Effector memory CD8-positive, alpha-beta T cell (primary cell): ENCODE results near the gene FAM156B.
"Not testable (repeated sequence)": the region's sequence is repeated elsewhere in the genome, so short reads cannot be mapped to it uniquely, and the experiment has no call there.

Source experiments
- ATAC-seq: fragments of 150-1000 bp; cut with Tn5 transposase; replicated peaks from 2 replicates; pipeline ENCODE4 v1.10.0; 2021; ENCODE audit warnings: mild to moderate bottlenecking, moderate library complexity
- DNase-seq, 3 experiments: peaks; one replicate each; pipeline ENCODE4 v3.0.0; 2021
- H3K27ac Mint-ChIP-seq, 2 donors: one replicate each; pipeline ENCODE4 v1.8.0; 2022; ENCODE audit warnings: mild to moderate bottlenecking in 2 of 2, mixed read lengths in 2 of 2, moderate library complexity in 2 of 2
- H3K27me3 Mint-ChIP-seq, 2 donors: one replicate each; pipeline ENCODE4 v1.8.0; 2022; ENCODE audit warnings: mixed read lengths in 2 of 2
- H3K36me3 Mint-ChIP-seq: one replicate; pipeline ENCODE4 v1.8.0; 2022; ENCODE audit warnings: mild to moderate bottlenecking, moderate library complexity, mixed read lengths; ENCODE audit not compliant: insufficient read depth
- H3K4me1 Mint-ChIP-seq, 2 donors: one replicate each; pipeline ENCODE4 v1.8.0; 2022; ENCODE audit warnings: low read depth in 2 of 2, mixed read lengths in 2 of 2
- H3K4me3 Mint-ChIP-seq, 2 donors: one replicate each; pipeline ENCODE4 v1.8.0; 2022; ENCODE audit warnings: mild to moderate bottlenecking in 2 of 2, mixed read lengths in 2 of 2, moderate library complexity in 2 of 2
- H3K9me3 Mint-ChIP-seq, 2 donors: one replicate each; pipeline ENCODE4 v1.8.0; 2022; ENCODE audit warnings: mixed read lengths in 2 of 2
- total RNA-seq, 9 experiments: gene quantifications; one replicate each; lab custom pipeline; 2026; lab: John Stamatoyannopoulos, UW

FAM156B gene
- 0 to 0.21 (median 0) reads per million in 9 experiments for total RNA-seq

- H3K27ac Mint-ChIP-seq, H3K27me3 Mint-ChIP-seq, DNase-seq: not testable (repeated sequence)
Measured at GRCh38 chrX:52896855-52897709, at the start of gene FAM156B. FAM156B (plus strand) TSS chrX:52897330; CDS start chrX:52907226, 9,896 bp downstream.

GRCh38 chrX:52852110-52852860 is 44.8 kb upstream of the FAM156B start:
- H3K27me3 Mint-ChIP-seq = peaks cover 28 to 37% of the 10 kb centered on the region in 2 donors
- no peak for DNase-seq
- H3K27ac Mint-ChIP-seq = no peak overlapping the region
- H3K4me3 Mint-ChIP-seq = no peak overlapping the region
- no peak for ATAC-seq
- H3K9me3 Mint-ChIP-seq = no peaks in the 10 kb centered on the region
- H3K4me1 Mint-ChIP-seq = no peaks in the 10 kb centered on the region
- H3K36me3 Mint-ChIP-seq = no peaks in the 10 kb centered on the region

More at GRCh38 chrX:52896855-52897709, at the start of gene FAM156B:
- not testable (repeated sequence) for H3K36me3 Mint-ChIP-seq, H3K9me3 Mint-ChIP-seq, H3K4me3 Mint-ChIP-seq, H3K4me1 Mint-ChIP-seq
- peak; percentile 87 for ATAC-seq

- not testable (repeated sequence) for H3K27ac Mint-ChIP-seq, H3K4me3 Mint-ChIP-seq
- H3K27me3 Mint-ChIP-seq = peaks cover 19 to 22% of the 10 kb centered on the region in 2 donors
Measured at GRCh38 chrX:52856991-52857525, 40.1 kb upstream of the FAM156B start.

GRCh38 chrX:52865343-52865998 is 31.7 kb upstream of the FAM156B start:
- H3K27me3 Mint-ChIP-seq = peaks cover 0 to 11% of the 10 kb centered on the region in 2 donors
- no peaks in the 10 kb centered on the region for H3K9me3 Mint-ChIP-seq
- ATAC-seq = no peak
- no peak overlapping the region for H3K27ac Mint-ChIP-seq
- no peak for DNase-seq
- no peak overlapping the region for H3K4me3 Mint-ChIP-seq
- H3K36me3 Mint-ChIP-seq = no peaks in the 10 kb centered on the region
- H3K4me1 Mint-ChIP-seq = peaks cover 0 to 2% of the 10 kb centered on the region in 2 donors

More at GRCh38 chrX:52856991-52857525, 40.1 kb upstream of the FAM156B start:
- not testable (repeated sequence) for DNase-seq, H3K36me3 Mint-ChIP-seq, ATAC-seq, H3K4me1 Mint-ChIP-seq, H3K9me3 Mint-ChIP-seq

GRCh38 chrX:52867610-52868348 is 29.4 kb upstream of the FAM156B start, which contains the start of gene XAGE3:
XAGE3 (minus strand) TSS chrX:52868083; CDS start chrX:52867133, 950 bp downstream.
- Mint-ChIP-seq H3K9me3 (no peaks in the 10 kb centered on the region), H3K36me3 (no peaks in the 10 kb centered on the region), H3K27me3 (peaks cover 3 to 20% of the 10 kb centered on the region in 2 donors), H3K4me1 (peaks cover 0 to 2% of the 10 kb centered on the region in 2 donors), H3K4me3 (no peak within 1 kb of the TSS), H3K27ac (no peak within 1 kb of the TSS)
- ATAC-seq (no peak), DNase-seq (no peak)

- peaks cover 0 to 2% of the 10 kb centered on the region in 2 donors for H3K4me1 Mint-ChIP-seq
- H3K36me3 Mint-ChIP-seq = no peaks in the 10 kb centered on the region
- ATAC-seq = no peak
- no peaks in the 10 kb centered on the region for H3K9me3 Mint-ChIP-seq
- no peak overlapping the region for H3K4me3 Mint-ChIP-seq
- H3K27me3 Mint-ChIP-seq = peaks cover 6 to 33% of the 10 kb centered on the region in 2 donors
- DNase-seq = no peak
- H3K27ac Mint-ChIP-seq = no peak overlapping the region
Measured at GRCh38 chrX:52870046-52870445, 27.1 kb upstream of the FAM156B start.

- H3K4me1 Mint-ChIP-seq, H3K9me3 Mint-ChIP-seq, H3K4me3 Mint-ChIP-seq, ATAC-seq, DNase-seq, H3K36me3 Mint-ChIP-seq, H3K27ac Mint-ChIP-seq: not testable (repeated sequence)
- peaks cover 22 to 57% of the 10 kb centered on the region in 2 donors for H3K27me3 Mint-ChIP-seq
Measured at GRCh38 chrX:52873825-52874224, 23.3 kb upstream of the FAM156B start.

- DNase-seq = no peak
- no peak for ATAC-seq
- Mint-ChIP-seq H3K4me1 (no peaks in the 10 kb centered on the region), H3K4me3 (no peak overlapping the region), H3K27me3 (peaks cover 22 to 58% of the 10 kb centered on the region in 2 donors), H3K27ac (no peak overlapping the region), H3K9me3 (no peaks in the 10 kb centered on the region), H3K36me3 (no peaks in the 10 kb centered on the region)
Measured at GRCh38 chrX:52874661-52875060, 22.5 kb upstream of the FAM156B start.

GRCh38 chrX:52875436-52875835 is 21.7 kb upstream of the FAM156B start:
- not testable (repeated sequence) for ATAC-seq, H3K36me3 Mint-ChIP-seq, DNase-seq, H3K4me1 Mint-ChIP-seq, H3K9me3 Mint-ChIP-seq, H3K4me3 Mint-ChIP-seq, H3K27ac Mint-ChIP-seq
- H3K27me3 Mint-ChIP-seq = peaks cover 22 to 58% of the 10 kb centered on the region in 2 donors

GRCh38 chrX:52876386-52876785 is 20.7 kb upstream of the FAM156B start:
- H3K36me3 Mint-ChIP-seq, ATAC-seq, H3K27ac Mint-ChIP-seq, H3K4me3 Mint-ChIP-seq, H3K9me3 Mint-ChIP-seq, H3K4me1 Mint-ChIP-seq, DNase-seq: not testable (repeated sequence)
- peaks cover 22 to 58% of the 10 kb centered on the region in 2 donors for H3K27me3 Mint-ChIP-seq

GRCh38 chrX:52887459-52887858 is 9.7 kb upstream of the FAM156B start:
- not testable (repeated sequence) for H3K4me3 Mint-ChIP-seq, ATAC-seq, H3K9me3 Mint-ChIP-seq, H3K4me1 Mint-ChIP-seq, H3K27ac Mint-ChIP-seq, H3K27me3 Mint-ChIP-seq, DNase-seq, H3K36me3 Mint-ChIP-seq

- DNase-seq, H3K9me3 Mint-ChIP-seq, H3K36me3 Mint-ChIP-seq, H3K4me1 Mint-ChIP-seq, H3K4me3 Mint-ChIP-seq, H3K27ac Mint-ChIP-seq, H3K27me3 Mint-ChIP-seq, ATAC-seq: not testable (repeated sequence)
Measured at GRCh38 chrX:52888090-52888489, 9.0 kb upstream of the FAM156B start.
